ENCODE data around the gene MAB21L2.

The MAB21L2 gene

DNA sequence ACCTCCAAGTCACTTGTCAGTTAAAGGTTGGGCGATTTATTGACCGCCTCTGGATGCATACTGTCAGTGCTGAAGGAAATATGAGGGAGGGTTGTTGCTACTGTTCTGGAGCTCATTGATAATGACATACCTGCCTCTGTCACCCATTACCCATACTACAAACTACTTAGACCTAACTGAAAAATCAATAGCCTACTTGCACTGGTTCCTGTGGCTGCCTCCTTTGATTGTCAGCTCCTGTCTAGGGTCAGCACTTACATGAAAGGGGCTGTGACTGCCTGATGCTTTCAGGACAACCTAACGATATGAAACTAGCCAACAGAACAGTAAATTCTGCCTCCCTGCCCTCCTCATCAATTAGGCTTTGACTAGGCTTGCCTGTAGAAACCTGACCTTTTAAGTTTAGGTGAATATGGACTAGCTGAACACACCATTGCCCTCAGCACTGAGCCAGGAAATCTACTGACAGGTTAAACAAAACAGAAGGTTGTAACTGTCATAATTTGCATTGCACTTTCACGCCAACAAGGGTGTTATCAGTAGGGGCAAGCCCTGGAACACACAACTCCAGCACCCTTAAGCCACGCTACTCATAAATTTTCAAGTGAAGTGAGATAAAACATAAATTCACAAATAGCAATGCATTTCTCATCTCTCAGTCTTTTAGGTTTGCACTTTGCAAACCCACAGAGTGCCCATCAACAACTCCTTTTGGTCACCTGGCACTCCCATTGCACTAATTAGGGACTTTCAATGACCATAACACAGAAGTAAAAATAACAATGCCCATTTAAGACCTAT lies 9.0 kb upstream of the MAB21L2 start:
- intact Hi-C loops (cut with DNase I), result no loop called here
- no peak for DNase-seq

DNA sequence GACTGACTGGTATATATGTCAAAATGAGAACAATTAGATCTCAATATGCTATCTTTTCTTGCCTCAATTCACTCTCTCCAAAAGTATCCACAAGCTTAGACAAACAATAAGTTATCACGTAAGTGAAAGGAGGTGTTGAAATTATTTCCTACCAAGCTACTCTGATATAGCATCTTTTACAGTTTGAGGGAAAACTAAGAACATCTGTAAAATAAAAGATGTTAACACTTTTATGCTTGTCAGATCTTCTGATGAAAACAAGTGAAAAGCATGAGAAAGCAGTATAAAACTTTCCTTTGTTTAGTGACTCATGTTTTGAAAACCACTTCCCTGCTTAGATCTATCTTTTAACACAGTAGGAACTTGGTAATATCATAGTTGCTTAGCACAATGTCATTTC lies 8.4 kb upstream of the MAB21L2 start:
- no peak for DNase-seq
- intact Hi-C loops (cut with DNase I), result no loop called here

DNA sequence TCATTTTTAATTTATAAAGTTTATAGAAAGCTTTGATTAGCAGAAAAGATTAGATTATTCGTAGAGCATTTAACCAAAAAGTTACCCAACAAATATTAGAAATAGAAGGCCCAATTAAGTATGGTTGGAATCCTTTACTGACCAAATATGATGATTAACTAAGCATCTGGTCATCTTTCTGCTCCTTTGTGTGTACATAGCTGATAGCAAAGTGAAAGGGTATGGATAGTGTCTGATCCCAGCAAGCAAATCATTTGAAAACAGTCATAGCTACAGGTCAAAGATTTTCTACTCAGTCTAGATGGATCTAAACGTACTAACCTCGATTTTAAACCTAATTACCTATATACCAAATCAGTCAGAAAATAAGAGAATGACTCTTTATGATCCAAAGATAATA lies 7.3 kb upstream of the MAB21L2 start:
- no peak for DNase-seq

DNA sequence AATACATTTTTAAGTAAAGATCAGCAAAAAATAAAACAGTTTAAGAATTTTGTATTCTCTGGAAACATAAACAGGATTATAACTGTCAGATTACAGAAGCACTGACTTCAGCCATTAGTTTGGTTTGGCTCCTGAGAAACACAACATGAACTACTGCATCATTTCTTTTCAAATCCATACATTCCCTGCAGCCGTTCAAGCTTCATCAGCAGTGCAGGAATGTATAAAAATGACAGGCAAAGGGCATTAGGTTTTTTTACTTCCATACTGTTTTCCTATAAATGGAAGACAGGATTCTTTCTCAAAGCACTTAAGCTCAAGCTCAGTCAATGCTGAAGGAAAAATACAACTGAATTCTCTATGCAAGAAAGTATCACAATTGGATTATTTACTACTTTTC lies 4.2 kb upstream of the MAB21L2 start:
- intact Hi-C loops (cut with DNase I), result no loop called here

More for the DNA sequence above, 7.3 kb upstream of the MAB21L2 start:
- intact Hi-C loops (cut with DNase I), result no loop called here

DNA sequence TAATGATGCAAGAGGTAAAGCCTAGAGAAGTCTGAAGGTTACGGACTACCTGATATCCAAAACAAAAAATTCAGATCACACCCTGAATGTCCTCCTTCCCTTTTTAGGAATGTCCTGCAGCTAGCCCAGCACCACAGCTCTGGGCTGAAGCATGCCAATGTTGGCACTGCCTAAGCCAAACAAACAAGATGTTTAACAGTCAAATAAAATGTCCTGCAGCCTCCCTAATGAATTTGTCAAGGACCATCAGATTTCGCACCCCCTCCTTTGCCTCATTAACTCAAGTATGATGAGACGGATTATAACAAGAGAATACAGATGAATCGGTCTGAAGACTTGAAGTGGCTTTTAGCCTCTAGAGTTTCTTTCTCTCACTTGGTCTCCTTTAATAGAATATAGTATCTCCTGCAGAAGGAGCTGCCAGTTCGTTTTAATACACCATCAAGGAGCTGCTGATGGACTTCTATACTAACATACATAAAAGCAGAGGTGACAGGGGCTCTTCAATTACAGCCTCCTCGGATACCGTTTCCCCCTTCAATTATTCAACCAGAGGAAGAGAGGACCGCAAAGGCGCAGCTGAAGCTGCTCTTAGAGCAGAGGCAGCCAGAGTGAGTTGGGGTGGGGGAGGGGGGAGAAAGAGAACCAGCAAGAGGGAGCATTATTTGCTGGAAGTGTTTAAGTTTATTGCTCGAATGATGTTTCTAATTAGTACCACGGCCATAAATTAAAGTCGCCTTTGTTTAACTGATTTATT lies 3.0 kb upstream of the MAB21L2 start:
- no peak for DNase-seq
- intact Hi-C loops (cut with DNase I), result no loop called here

More for the DNA sequence above, 4.2 kb upstream of the MAB21L2 start:
- DNase-seq, result no peak

DNA sequence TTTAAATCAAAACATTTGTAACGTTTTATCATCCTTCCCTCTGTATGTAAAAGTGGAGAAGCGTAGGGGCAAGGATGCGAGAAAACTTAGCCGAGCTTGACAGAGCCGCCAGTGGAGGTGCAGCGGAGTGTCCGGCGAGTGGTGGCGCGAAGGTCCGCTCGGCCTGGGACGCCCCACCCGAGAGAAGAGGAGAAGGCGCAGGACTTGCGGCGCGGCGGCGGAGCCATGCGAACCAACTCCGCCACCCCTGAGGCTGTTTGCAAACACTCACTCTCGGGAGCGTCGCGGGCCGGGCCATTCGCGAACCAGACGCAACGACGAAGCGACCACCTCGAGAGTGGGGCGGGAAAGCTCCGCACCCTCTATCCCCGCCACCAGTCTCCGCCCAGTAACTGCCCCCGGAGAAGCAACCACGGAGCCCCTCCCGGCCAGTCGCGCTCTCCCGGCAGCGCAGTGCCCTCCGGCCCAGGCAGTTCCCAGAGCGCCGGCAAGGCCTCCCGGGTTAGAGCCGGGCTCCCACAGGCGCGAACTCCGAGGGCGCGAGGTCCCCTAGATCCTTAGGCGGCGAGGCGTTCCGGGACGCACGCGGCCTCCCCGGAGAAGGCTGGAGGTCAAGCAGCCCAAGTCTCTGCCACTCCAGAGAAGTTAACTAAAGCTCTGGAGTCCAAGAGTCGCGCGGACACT lies 2.3 kb upstream of the MAB21L2 start:
- DNase-seq, result peak in 6 of 42 donors; percentile 13 to 37 (median 22)

DNA sequence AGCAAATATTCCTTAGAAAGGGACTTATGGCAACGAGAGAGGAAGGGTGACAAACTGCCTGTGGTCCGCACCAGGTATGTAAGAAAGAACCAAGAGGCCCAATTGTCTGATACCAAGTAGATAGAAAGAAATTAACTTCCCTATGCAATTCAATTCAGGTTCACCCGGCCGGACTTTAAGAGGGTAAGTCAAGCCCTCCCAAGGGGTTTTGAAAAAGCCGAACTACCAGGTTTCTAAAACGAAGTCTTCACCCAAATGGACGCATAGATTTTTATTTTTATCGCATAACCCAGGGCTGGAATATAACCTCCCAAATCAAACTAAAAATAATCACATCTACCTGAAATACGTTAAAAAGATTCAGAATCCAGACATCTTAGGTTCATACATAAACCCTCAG lies 1.6 kb upstream of the MAB21L2 start:
- intact Hi-C loops (cut with DNase I), result no loop called here

More for the DNA sequence above, 2.3 kb upstream of the MAB21L2 start:
- intact Hi-C loops (cut with DNase I), result no loop called here

DNA sequence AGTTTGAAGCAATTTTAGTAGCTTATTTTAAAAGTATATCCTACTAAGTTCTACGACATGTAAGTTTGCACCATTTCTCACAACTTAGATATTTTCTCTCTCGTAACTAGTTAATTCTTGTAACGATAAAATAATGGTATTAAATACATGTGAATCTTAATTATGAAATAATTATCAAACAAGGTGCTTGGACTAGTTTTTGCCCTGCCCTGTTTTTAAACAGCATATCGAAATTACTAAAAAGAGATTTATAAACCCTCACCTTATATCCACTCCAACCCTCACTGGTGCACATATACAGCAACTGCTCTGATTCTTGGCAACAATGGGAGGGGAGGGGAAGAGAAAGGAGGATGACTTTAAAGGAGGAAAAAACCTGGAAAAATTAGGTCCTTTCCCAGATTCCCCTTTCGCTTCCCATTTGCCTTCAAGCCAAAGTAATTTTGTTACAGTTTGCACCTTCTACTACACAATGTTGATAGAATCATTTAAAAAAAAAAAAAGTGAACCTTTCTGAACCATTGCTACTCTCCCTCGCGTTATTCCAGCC lies 820 bp upstream of the MAB21L2 start:
- no peak for DNase-seq
- intact Hi-C loops (cut with DNase I), result no loop called here

More for the DNA sequence above, 1.6 kb upstream of the MAB21L2 start:
- DNase-seq, result no peak

DNA sequence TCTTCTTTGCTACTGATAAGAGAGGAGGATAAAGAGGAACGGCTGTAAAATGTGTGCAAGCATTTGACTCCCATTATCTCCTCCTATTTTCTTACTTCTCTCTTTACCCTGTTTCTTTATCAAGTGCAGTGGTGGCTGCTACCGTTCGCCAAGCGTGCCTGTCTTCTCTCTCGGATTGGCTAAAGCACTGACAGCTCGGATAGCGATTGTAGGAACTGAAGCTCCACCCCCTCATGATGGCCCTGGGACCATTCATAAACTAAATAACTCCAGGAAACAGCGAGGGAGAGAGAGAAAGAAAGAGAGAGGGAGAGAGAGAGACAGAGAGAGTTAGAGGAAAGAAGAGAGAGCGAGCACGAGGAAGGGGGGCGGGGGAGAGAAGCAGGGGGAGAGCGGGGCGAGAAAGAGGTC lies 305 bp upstream of the MAB21L2 start:
- intact Hi-C loops (cut with DNase I), result no loop called here
- no peak for DNase-seq

DNA sequence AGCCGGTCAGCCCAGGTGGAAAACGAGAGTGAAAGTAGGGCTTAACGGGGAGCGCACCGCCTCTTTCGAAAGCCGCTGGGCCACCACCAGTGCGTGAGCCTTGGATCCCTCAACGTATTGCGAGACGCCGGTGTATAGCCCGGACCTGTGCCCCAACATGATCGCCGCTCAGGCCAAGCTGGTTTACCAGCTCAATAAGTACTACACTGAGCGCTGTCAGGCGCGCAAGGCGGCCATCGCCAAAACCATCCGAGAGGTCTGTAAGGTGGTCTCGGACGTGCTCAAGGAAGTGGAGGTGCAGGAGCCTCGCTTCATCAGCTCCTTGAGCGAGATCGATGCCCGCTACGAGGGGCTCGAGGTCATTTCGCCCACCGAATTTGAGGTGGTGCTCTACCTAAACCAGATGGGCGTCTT lies 929 bp downstream of the MAB21L2 start:
- intact Hi-C loops (cut with DNase I), result no loop called here
- DNase-seq, result peak in 4 of 42 donors; percentile 5 to 36 (median 14)

DNA sequence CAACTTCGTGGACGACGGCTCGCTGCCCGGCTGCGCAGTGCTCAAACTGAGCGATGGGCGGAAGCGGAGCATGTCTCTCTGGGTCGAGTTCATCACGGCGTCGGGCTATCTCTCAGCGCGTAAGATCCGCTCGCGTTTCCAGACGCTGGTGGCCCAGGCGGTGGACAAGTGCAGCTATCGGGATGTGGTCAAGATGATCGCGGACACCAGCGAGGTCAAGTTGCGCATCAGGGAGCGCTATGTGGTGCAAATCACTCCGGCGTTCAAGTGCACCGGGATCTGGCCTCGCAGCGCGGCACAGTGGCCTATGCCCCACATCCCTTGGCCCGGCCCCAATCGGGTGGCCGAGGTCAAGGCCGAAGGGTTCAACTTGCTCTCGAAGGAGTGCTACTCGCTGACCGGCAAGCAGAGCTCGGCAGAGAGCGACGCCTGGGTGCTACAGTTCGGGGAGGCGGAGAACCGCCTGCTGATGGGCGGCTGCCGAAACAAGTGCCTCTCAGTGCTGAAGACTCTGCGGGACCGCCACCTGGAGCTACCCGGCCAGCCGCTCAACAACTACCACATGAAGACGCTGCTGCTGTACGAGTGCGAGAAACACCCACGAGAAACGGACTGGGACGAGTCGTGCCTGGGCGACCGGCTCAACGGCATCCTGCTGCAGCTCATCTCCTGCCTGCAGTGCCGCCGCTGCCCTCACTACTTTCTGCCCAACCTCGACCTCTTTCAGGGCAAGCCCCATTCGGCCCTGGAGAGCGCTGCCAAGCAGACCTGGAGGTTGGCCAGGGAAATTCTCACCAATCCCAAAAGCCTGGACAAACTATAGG lies 1.5 kb downstream of the MAB21L2 start:
- intact Hi-C loops (cut with DNase I), result no loop called here
- DNase-seq, result peak in 37 of 42 donors; percentile 3 to 59 (median 27)

DNA sequence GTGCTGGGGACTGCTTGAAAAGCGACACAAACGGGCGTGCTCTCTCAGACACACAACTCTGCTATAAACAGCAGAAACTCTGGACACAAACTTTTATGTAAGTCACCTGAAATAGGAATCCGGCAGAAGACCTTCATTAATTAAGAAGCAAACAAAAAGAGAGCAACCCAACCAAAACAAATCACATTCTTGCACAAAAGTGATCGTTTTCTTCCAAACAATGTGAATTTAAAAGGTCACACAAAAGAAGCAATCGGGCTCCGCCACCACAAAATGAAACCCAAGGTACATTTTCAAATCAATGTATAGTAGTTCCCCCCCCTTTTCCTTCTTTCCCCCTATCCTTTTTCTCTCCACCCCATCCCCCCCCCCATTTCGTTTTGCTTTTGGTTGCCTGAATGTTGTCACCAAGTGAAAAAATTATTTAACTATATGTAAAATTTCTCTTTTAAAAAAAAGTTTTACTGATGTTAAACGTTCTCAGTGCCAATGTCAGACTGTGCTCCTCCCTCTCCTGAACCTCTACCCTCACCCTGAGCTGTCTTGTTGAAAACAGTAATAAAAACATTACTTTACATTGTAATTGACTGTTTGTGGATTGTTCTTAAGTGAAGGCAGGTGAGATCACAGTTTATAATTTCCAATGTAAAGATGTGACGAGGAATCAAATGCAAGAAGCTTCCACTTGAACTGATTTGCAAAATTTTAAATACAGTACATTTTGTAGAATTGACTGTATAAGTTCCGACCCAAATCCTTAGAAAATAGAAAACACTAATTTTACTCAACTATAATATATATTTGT lies 2.4 kb downstream of the MAB21L2 start:
- no peak for DNase-seq
- intact Hi-C loops (cut with DNase I), result no loop called here

DNA sequence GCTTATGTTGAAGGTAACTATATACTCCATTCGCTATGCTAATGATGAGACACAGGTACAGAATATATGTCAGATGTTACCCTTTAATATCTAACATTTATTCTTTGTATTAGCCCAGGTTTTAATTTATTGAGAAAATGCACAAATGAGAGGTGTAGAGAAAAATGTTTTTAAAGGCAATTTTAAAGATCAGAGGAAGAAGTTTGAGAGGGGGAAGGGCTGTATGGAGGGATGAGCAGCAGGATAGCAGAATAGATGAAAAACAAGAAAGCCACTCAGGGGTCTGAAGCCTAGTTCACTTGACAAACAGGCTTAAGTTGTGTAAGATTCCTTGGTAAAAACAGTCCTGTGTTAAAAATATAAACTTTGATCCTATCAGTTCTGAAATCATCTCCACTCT lies 3.7 kb downstream of the MAB21L2 start:
- no peak for DNase-seq
- intact Hi-C loops (cut with DNase I), result no loop called here

DNA sequence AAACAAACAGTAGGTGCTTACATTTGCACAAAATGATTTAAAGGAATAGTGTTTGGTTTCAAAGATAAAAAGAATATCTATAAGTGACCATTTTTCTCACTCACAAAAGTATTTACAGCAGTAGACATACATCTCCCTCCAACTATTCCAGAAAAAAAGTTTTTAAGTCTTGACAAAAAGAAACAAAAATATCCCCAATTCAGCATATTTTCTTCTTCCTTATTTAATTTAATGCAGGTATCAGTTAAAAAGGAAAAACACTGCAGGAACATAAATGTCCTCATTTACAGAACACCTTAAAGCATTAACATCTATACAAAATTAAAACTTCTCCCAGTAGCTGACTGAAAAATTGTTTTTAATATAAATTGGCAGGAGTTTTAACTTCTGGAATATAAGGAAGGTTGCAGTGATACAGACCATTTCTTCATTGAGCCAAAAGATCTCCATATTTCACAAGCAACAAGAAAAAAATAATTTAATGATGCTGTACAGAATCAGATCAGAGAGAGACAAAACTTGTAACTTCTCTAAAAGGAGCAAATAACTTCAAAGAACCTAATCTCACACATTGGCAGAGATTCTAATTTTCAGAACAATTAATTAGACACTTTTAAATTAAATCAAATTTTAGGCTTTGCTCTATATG lies 4.3 kb downstream of the MAB21L2 start:
- intact Hi-C loops (cut with DNase I), result no loop called here
- no peak for DNase-seq

DNA sequence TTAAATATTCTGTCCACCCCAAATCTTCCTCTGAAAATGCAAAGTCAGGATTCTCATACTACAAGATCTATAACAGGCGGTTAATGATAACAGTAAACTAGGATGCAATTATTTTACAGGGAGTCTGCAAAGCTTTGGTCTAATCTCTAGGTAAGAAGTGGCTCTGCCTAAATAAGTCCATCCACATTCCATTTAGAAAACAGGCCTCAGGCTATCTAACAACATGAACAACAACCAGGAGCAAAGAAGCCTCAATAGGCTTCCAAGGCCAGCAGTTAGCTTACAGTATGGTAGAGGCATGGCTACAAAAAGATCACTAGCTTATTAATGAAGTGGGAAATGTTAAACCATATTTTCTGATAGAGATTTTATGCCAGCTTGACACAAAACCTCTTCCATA lies 6.4 kb downstream of the MAB21L2 start:
- no peak for DNase-seq
- intact Hi-C loops (cut with DNase I), result no loop called here

DNA sequence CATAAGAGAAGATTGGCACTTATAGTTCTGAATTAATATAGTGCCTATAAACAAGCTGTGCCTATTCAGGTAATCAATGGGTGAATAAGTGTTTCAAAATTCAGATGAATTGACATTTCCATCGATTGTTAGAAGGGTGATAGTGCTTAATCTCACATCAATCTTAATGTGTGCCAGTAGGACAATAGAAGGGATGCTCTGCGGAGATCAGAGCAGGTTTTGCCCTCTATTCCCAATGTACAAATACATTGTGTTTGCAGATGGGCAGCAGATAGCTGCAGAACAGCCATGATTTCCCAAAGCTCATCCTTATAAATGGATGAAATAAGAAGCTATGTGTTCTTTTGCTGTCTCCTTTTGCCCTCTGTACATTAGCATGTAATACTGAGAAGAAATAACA lies 7.2 kb downstream of the MAB21L2 start:
- no peak for DNase-seq
- intact Hi-C loops (cut with DNase I), result no loop called here

DNA sequence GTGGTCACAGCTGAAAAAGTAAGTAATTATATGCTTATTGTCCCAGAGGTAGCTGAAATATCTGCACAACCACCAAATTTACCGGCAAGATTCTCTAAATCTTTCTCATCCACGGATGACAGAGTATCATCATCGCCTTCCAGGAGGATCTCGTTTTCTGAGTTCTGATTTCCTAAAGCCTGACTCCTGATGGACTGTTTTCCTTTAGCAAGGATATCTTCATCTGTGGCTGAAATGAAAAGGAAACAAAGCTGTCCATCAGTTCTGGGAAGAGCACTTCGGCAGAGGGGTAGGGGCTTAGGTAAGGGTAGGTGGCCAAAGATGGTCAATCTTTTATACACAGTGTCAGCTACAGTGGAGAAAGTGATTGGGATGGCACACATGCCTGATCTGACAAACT lies 8.7 kb downstream of the MAB21L2 start:
- DNase-seq, result no peak
- intact Hi-C loops (cut with DNase I), result no loop called here

DNA sequence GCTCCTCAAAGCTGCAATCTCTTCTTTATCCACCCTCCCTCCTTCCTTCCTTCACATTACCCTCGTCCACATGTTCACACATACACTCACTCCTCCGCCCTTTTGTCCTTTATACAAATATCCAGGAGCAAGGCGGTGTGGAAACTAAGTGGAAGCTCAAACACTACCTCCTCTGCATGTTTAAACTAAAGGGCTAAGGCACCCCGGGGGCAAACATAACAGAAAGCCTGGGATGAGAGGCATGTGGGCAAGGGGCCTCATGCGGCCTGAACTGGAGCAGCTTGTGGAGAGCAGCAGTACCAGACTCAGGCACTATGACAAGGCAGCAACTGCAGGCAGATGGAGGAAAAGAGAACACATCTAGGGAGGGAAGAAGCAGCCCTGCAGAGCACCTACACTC lies 9.5 kb downstream of the MAB21L2 start:
- intact Hi-C loops (cut with DNase I), result no loop called here
- DNase-seq, result no peak
